Peyer's patch (tissue), 4 donors: ENCODE data around the gene C3orf38. TPM values are rescaled to one million over a fixed set of nuclear protein-coding genes. Genes with fewer than 3 reads are reported as not detected.

Experiments
- DNase-seq, 3 donors: peaks; one replicate each; pipeline ENCODE4 v3.0.0-alpha.2; 2017 to 2019
- H3K27ac ChIP-seq, 4 donors: fragments of 200-600 bp; sonication (generic); one replicate each; pipeline ENCODE4 v1.5.1; 2016 to 2019
- H3K27me3 ChIP-seq, 2 donors: fragments of 200-600 bp; sonication (generic); one replicate each; pipeline ENCODE4 v1.5.1; 2019
- H3K36me3 ChIP-seq, 3 donors: fragments of 200-600 bp; sonication (generic); one replicate each; pipeline ENCODE4 v1.5.1; 2016 to 2019
- H3K4me1 ChIP-seq, 4 donors: fragments of 200-600 bp; sonication (generic); one replicate each; pipeline ENCODE4 v1.5.1; 2016 to 2019
- H3K4me3 ChIP-seq, 4 donors: fragments of 200-600 bp; sonication (generic); 1 replicate in 3 of 4; 2 replicates in 1 of 4; pipeline ENCODE4 v1.5.1; 2016 to 2019; ENCODE audit warnings: mild to moderate bottlenecking in 1 of 4
- H3K9me3 ChIP-seq, 4 donors: fragments of 200-600 bp; sonication (generic); one replicate each; pipeline ENCODE4 v1.5.1; 2016 to 2019; ENCODE audit warnings: mild to moderate bottlenecking in 1 of 4
- POLR2A ChIP-seq, 2 donors: fragments of 450-650 bp; IDR thresholded peaks; one replicate each; pipeline ENCODE4 v1.5.1; 2017; ENCODE audit warnings: antibody characterized with exemption in 2 of 2, mild to moderate bottlenecking in 2 of 2, moderate library complexity in 2 of 2
- total RNA-seq, 4 donors: library from RNA; depleted of rRNA; stranded (reverse); fragments of >200 nt; gene quantifications; one replicate each; pipeline ENCODE4 v1.1.0, GENCODE V29; 2016
- TF ChIP-seq, protein P1 (sequence below), 6 experiments: fragments of 450-650 bp in 4 of 6; fragments of 200-600 bp in 2 of 6; sonication (generic) in 1 of 6; IDR thresholded peaks; one replicate each; pipeline ENCODE4 v1.5.1; 2017 to 2019; ENCODE audit warnings: antibody characterized with exemption in 6 of 6, mild to moderate bottlenecking in 3 of 6, moderate library complexity in 1 of 6

The C3orf38 gene
- 10 to 100 TPM; 17.4 to 23.8 (median 19.4) TPM for total RNA-seq

DNA sequence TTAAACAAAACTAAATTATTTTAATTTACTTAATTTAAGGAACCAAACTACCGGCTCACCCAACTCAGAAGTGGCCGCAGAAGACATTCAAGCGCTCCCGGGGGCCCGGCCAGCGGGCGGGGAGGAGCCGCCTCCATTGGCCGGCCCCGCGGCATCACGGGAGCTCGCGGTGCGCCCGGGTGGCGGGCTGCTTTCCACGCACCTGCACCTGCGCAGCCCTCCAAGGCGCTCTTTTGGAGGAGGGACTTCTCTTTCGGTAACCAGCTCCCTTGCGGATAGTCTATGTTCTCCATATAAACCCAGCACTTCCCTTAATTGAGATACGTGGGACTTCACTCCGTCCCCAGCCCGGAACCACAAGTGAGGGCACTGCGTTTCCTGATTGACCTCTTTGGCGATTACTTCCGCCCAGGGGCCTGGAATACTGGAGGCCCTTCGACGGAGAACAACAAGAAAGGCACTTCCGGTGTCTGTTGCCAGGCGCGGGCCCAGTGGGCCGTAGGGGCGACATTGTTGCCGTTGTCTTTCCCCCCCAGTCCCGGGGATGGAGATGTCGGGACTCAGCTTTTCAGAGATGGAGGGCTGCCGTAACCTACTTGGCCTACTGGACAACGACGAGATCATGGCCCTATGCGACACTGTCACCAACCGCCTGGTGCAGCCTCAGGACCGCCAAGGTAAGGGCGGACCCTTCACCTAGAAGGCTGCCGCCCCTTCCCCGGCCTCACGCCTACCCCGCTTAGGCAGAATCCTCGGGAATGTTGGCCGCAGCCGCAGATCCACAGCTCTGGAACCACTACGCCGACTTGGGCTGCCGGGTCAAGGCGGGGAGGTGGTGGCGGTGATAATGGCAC lies at the start of gene C3orf38:
Gene C3orf38, plus strand, starts transcription at position 451 of the 854 bp plus-strand sequence. Its CDS starts 94 bp downstream, at position 545.
- Histone ChIP-seq H3K27ac (peak within 1 kb of the TSS; percentile 85 to 96 (median 91)), H3K27me3 (no peaks in the 10 kb centered on the region), H3K4me3 (peak within 1 kb of the TSS; percentile 63 to 99 (median 85)), H3K9me3 (no peaks in the 10 kb centered on the region), H3K36me3 (peaks cover 0 to 17% (median 0%) of the 10 kb centered on the region in 3 donors), H3K4me1 (peaks cover 0 to 25% (median 0%) of the 10 kb centered on the region in 4 donors)
- DNase-seq = peak; percentile 79 to 91 (median 86)
- TF ChIP-seq, protein P1, sequence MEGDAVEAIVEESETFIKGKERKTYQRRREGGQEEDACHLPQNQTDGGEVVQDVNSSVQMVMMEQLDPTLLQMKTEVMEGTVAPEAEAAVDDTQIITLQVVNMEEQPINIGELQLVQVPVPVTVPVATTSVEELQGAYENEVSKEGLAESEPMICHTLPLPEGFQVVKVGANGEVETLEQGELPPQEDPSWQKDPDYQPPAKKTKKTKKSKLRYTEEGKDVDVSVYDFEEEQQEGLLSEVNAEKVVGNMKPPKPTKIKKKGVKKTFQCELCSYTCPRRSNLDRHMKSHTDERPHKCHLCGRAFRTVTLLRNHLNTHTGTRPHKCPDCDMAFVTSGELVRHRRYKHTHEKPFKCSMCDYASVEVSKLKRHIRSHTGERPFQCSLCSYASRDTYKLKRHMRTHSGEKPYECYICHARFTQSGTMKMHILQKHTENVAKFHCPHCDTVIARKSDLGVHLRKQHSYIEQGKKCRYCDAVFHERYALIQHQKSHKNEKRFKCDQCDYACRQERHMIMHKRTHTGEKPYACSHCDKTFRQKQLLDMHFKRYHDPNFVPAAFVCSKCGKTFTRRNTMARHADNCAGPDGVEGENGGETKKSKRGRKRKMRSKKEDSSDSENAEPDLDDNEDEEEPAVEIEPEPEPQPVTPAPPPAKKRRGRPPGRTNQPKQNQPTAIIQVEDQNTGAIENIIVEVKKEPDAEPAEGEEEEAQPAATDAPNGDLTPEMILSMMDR (IDR thresholded peaks at IDR 0.05) = peak in 2 of 6 experiments; percentile 14 to 15
- TF ChIP-seq POLR2A (IDR thresholded peaks at IDR 0.05) = peak; percentile 48 to 51

DNA sequence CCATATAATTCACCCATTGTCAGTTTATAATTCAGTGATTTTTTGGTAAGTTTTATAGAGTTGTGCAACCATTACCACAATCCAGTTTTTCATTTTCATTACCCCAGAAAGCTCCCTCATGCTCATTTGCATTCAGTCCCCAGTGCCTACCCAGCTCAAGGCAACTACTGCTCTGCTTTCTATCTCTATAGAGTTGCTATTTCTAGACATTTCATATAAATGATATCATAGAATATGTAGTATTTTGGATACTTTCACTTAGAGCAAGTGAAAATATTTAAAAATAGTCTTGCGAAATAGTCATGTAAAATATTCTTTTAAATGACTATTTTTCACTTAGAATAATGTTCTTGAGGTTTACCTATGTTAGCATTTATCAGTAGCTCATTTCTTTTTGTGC lies 48.6 kb upstream of the C3orf38 start:
- H3K4me1 ChIP-seq = no peaks in the 10 kb centered on the region
- H3K9me3 ChIP-seq = no peaks in the 10 kb centered on the region
- H3K4me3 ChIP-seq = no peak overlapping the region
- no peak for DNase-seq
- H3K27me3 ChIP-seq = no peaks in the 10 kb centered on the region
- no peaks in the 10 kb centered on the region for H3K36me3 ChIP-seq
- no peak overlapping the region for H3K27ac ChIP-seq
- TF ChIP-seq, protein P1 (IDR thresholded peaks at IDR 0.05) = no peak
- no peak for TF ChIP-seq POLR2A (IDR thresholded peaks at IDR 0.05)

DNA sequence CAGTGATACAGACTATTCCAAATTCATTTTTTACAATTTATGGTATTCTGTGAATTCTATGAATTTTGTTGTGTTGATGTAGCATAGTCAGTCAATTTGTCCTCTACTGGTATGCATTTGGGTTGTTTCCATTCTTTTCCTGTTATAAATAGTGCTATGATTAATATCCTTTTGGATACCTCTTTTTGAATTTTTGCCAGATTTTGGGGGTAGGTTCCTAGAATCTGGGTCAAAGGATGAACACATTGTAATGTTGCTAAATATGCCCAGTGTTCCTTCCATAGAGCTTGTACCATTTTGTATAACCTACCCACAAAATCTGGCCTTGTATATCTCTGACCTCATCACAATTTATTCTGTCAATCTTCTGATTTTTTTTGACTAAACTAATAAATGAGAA lies 44.4 kb upstream of the C3orf38 start:
- no peak for TF ChIP-seq POLR2A (IDR thresholded peaks at IDR 0.05)
- TF ChIP-seq, protein P1 (IDR thresholded peaks at IDR 0.05) = no peak
- no peaks in the 10 kb centered on the region for H3K4me1 ChIP-seq
- H3K9me3 ChIP-seq = no peaks in the 10 kb centered on the region
- H3K27ac ChIP-seq = no peak overlapping the region
- H3K4me3 ChIP-seq = no peak overlapping the region
- no peak for DNase-seq
- no peaks in the 10 kb centered on the region for H3K36me3 ChIP-seq
- H3K27me3 ChIP-seq = no peaks in the 10 kb centered on the region

GRCh38 chr3:88112289-88112688 lies 37.5 kb upstream of the C3orf38 start:
- Histone ChIP-seq H3K27me3 (no peaks in the 10 kb centered on the region), H3K4me3 (no peak overlapping the region), H3K27ac (no peak overlapping the region), H3K4me1 (no peaks in the 10 kb centered on the region), H3K9me3 (no peaks in the 10 kb centered on the region), H3K36me3 (peaks cover 0 to 10% (median 0%) of the 10 kb centered on the region in 3 donors)
- TF ChIP-seq, protein P1 (IDR thresholded peaks at IDR 0.05) = no peak
- no peak for TF ChIP-seq POLR2A (IDR thresholded peaks at IDR 0.05)
- DNase-seq = no peak

DNA sequence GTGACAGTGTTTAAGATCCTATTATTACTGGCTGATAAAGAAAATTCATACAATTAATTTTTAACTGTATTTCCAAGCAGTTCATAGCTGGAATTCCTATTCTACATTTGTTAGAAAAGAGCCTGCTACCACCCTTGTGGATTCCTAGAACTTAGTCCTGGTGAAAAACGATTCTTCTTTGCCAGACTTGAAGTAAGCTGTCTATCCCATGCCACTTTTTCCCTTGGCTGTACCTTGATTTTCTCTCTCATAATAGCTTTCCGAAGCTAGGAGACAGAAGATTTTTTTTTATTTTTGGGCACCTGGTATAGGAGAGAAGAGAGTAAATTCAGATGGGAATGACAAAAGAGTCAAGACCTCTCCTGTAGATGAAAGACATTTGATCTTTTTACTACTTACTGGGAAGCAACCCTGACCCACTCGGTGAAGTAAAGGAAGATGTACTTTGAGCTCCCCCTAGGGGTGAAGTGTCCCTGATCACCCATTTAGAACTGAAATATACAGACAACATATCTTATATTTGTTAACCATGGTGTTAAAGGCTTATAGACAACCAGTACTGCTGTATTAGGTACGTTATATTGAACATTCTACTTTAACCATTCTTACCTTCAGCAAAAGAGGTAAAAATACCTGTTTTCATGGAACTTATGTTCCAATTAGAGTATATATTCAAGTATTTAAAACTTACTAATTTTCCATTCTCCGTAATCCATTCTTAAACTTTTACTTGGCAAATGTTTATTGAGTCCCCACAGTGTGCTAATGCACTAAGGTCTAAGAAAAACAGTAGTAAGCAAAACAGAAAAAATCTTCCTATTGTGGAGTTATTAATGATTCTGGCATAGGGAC lies 36.2 kb upstream of the C3orf38 start:
- H3K9me3 ChIP-seq = no peaks in the 10 kb centered on the region
- no peak for TF ChIP-seq POLR2A (IDR thresholded peaks at IDR 0.05)
- TF ChIP-seq, protein P1 (IDR thresholded peaks at IDR 0.05) = peak; percentile 46 to 76 (median 68)
- DNase-seq = peak in 2 of 3 donors; percentile 47 to 79
- H3K27ac ChIP-seq = no peak overlapping the region
- no peaks in the 10 kb centered on the region for H3K4me1 ChIP-seq
- H3K36me3 ChIP-seq = peaks cover 0 to 10% (median 0%) of the 10 kb centered on the region in 3 donors
- no peak overlapping the region for H3K4me3 ChIP-seq
- no peaks in the 10 kb centered on the region for H3K27me3 ChIP-seq
